GM20000 (cell line): Measurements from ENCODE around the gene PSEN2.

Experiments
- DNase-seq: peaks from one replicate; pipeline ENCODE4 v3.0.0; 2012; ENCODE audit warnings: low spot score
- TF ChIP-seq, protein P1 (sequence below): IDR thresholded peaks from 2 replicates; pipeline ENCODE4 v1.5.1; 2012; ENCODE audit warnings: mild to moderate bottlenecking, control low read depth; ENCODE audit errors: extremely low read depth, missing control alignments

PSEN2 gene

GRCh38 chr1:226888021-226888420 is 17.6 kb downstream of the PSEN2 start:
- DNase-seq, result no peak
- TF ChIP-seq, protein P1, sequence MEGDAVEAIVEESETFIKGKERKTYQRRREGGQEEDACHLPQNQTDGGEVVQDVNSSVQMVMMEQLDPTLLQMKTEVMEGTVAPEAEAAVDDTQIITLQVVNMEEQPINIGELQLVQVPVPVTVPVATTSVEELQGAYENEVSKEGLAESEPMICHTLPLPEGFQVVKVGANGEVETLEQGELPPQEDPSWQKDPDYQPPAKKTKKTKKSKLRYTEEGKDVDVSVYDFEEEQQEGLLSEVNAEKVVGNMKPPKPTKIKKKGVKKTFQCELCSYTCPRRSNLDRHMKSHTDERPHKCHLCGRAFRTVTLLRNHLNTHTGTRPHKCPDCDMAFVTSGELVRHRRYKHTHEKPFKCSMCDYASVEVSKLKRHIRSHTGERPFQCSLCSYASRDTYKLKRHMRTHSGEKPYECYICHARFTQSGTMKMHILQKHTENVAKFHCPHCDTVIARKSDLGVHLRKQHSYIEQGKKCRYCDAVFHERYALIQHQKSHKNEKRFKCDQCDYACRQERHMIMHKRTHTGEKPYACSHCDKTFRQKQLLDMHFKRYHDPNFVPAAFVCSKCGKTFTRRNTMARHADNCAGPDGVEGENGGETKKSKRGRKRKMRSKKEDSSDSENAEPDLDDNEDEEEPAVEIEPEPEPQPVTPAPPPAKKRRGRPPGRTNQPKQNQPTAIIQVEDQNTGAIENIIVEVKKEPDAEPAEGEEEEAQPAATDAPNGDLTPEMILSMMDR, result no peak

GRCh38 chr1:226888816-226889215 is 18.4 kb downstream of the PSEN2 start:
- no peak for DNase-seq
- TF ChIP-seq, protein P1, result no peak

DNA sequence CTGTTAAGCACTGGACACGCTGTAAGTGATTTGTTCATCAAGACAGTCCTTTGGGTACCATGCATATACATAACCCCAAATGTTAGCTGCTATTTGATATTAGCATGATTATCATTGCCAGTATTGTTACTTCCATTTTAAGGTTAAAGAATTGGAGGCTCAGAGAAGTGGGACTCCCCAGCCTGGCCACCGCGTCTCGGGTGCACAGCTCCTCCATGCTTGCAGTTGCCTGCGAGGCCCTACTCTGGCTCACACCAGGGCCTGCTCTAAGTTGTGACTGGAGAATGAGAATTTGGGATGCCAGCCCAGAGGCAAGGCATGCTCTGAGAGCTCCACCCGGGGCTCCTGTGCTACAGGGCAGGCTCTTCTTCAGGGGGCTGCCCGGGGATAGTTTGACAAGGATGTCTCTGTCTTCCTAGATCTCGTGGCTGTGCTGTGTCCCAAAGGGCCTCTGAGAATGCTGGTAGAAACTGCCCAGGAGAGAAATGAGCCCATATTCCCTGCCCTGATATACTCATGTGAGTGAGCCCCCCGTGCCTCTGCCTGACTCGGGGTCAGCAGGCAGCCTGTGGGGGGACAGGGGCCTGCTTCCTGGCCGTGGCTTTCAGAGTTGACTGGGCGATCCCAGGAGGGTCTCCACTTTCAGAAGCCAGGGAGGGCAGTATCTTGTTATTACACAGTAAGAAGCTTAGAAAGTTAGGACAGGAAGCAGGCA is 19.4 kb downstream of the PSEN2 start:
- TF ChIP-seq, protein P1, result no peak

DNA sequence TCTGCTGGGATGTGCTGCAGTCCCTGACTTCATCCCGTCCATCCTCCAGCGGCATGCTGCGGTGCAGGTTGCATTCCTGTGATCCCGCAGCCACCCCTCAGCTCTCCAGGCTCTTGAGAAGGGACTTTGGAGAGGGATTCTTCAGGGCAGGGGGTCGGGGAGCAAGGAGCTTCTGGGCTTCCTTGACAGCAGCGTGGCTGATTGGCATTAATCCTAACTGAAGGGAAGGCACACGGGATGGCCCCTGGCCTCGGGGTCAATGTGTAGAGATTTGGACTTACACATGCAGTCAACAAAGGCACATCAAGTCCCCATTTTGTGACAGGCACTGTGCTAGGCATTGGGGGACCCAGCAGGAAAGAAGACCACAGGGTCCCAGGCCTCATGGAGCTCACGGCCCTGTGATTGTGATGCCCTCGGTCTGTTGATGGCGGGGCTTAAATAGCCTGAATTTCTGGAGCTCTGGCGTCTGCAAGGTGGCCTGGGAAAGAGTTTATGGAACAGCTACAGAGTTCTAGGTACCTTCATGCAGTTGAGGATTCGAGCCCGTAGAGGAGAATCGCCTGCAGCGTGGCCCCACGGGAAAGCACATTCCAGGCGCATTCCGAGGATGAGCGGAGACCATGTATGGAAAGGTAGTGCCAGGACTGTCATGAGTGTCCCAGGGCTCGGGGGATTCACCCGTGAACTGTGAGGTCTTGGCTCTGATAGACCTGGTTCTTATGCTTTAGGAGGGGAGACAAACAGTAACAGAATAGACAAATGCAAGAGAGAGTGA is 20.1 kb downstream of the PSEN2 start:
- TF ChIP-seq, protein P1, result no peak
- no peak for DNase-seq

More for the DNA sequence above, 19.4 kb downstream of the PSEN2 start:
- no peak for DNase-seq

GRCh38 chr1:226891346-226891745 is 20.9 kb downstream of the PSEN2 start:
- TF ChIP-seq, protein P1, result no peak
- no peak for DNase-seq

DNA sequence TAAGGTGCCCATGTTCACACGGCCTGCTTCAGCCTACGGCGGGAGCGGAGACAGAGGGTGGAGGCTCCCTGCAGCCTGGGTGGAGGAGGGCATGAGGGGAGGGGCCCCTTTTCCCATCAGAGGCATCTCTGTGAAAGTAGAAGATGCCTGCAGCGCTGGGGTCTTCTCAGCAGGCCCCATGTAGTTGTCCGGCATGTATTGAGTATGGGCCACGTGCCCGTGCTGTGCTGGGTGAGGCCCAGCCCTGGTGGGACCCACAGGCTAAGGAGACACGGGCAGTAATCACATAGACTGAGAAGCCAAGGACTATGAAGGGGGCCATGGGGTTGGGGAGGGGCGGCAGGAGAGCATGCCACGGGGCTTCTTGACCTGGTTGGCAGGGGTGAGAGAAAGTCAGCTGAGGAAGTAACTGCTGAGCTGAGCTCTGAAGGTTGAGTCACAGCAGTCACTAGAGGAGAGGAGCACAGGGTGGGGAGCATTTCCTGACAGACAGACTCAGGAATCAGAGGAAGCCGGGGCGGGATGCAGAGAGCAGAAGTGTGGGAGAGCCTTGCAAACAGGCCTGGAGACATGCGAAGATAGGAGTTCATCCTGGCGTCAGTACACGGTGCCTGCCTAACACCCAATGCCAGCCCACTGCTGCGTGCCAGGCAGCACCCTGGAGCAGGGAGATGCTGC is 21.6 kb downstream of the PSEN2 start:
- no peak for DNase-seq

More for the DNA sequence above, 21.6 kb downstream of the PSEN2 start:
- TF ChIP-seq, protein P1, result no peak
